ENCODE results near the gene WDR70. TPM values are rescaled to one million over a fixed set of nuclear protein-coding genes. Genes with fewer than 3 reads are reported as not detected.

The WDR70 gene
- total RNA-seq, 2 donors from 2014 or later, result 34.2 to 36.1 TPM

- no peak overlapping the region for H3K4me3 Mint-ChIP-seq
- H3K9me3 Mint-ChIP-seq, result no peaks in the 10 kb centered on the region
- Histone ChIP-seq H3K27me3 (ENCODE audit: control insufficient read depth, insufficient read depth, low read length, poor library complexity, severe bottlenecking) (no peaks in the 10 kb centered on the region), H3K4me3 (ENCODE audit: low read length) (no peak overlapping the region), H3K9ac (ENCODE audit: extremely low read depth, low read length, poor library complexity, severe bottlenecking) (no peak overlapping the region), H3K9me3 (ENCODE audit: control insufficient read depth, low read length) (no peaks in the 10 kb centered on the region), H3K27ac (ENCODE audit: low read depth, low read length) (no peak overlapping the region), H3K4me1 (ENCODE audit: control insufficient read depth, insufficient read depth, low read length) (no peaks in the 10 kb centered on the region), H3K36me3 (ENCODE audit: control insufficient read depth, insufficient read depth, low read length) (peaks cover 3% of the 10 kb centered on the region)
- H3K27me3 Mint-ChIP-seq (ENCODE audit: insufficient read depth), result no peaks in the 10 kb centered on the region
- peaks cover 21% of the 10 kb centered on the region for H3K36me3 Mint-ChIP-seq (ENCODE audit: low read depth)
- DNase-seq, result no peak
- no peaks in the 10 kb centered on the region for H3K4me1 Mint-ChIP-seq
- no peak for TF ChIP-seq CTCF (conservative IDR thresholded peaks at IDR 0.05)
- WGBS, 2 experiments (ENCODE audit: insufficient coverage in 1 of 2, insufficient read length in 1 of 2), result no CpG with 5 or more reads among the region's 1 CpG
- H3K27ac Mint-ChIP-seq, result no peak overlapping the region
These were observed 48.9 kb downstream of the WDR70 start for GRCh38 chr5:37428044-37428443.

- Histone ChIP-seq H3K27ac (ENCODE audit: low read depth, low read length) (no peak overlapping the region), H3K9ac (ENCODE audit: extremely low read depth, low read length, poor library complexity, severe bottlenecking) (no peak overlapping the region), H3K27me3 (ENCODE audit: control insufficient read depth, insufficient read depth, low read length, poor library complexity, severe bottlenecking) (no peaks in the 10 kb centered on the region), H3K9me3 (ENCODE audit: control insufficient read depth, low read length) (no peaks in the 10 kb centered on the region), H3K4me3 (ENCODE audit: low read length) (no peak overlapping the region), H3K36me3 (ENCODE audit: control insufficient read depth, insufficient read depth, low read length) (peaks cover 6% of the 10 kb centered on the region), H3K4me1 (ENCODE audit: control insufficient read depth, insufficient read depth, low read length) (no peaks in the 10 kb centered on the region)
- Mint-ChIP-seq H3K27me3 (ENCODE audit: insufficient read depth) (no peaks in the 10 kb centered on the region), H3K9me3 (no peaks in the 10 kb centered on the region), H3K27ac (no peak overlapping the region), H3K36me3 (ENCODE audit: low read depth) (peaks cover 7% of the 10 kb centered on the region), H3K4me1 (no peaks in the 10 kb centered on the region), H3K4me3 (no peak overlapping the region)
- no peak for TF ChIP-seq CTCF (conservative IDR thresholded peaks at IDR 0.05)
- no peak for DNase-seq
These were observed 56.1 kb downstream of the WDR70 start for GRCh38 chr5:37435261-37435660.

- Mint-ChIP-seq H3K27ac (no peak overlapping the region), H3K36me3 (ENCODE audit: low read depth) (peaks cover 7% of the 10 kb centered on the region), H3K4me3 (no peak overlapping the region), H3K4me1 (no peaks in the 10 kb centered on the region), H3K9me3 (no peaks in the 10 kb centered on the region), H3K27me3 (ENCODE audit: insufficient read depth) (no peaks in the 10 kb centered on the region)
- Histone ChIP-seq H3K9ac (ENCODE audit: extremely low read depth, low read length, poor library complexity, severe bottlenecking) (no peak overlapping the region), H3K27me3 (ENCODE audit: control insufficient read depth, insufficient read depth, low read length, poor library complexity, severe bottlenecking) (no peaks in the 10 kb centered on the region), H3K36me3 (ENCODE audit: control insufficient read depth, insufficient read depth, low read length) (peaks cover 6% of the 10 kb centered on the region), H3K9me3 (ENCODE audit: control insufficient read depth, low read length) (no peaks in the 10 kb centered on the region), H3K4me1 (ENCODE audit: control insufficient read depth, insufficient read depth, low read length) (no peaks in the 10 kb centered on the region), H3K4me3 (ENCODE audit: low read length) (no peak overlapping the region), H3K27ac (ENCODE audit: low read depth, low read length) (no peak overlapping the region)
- WGBS, 2 experiments (ENCODE audit: insufficient coverage in 1 of 2, insufficient read length in 1 of 2), result 91 to 93% methylated on average over 3 of the region's 3 CpGs
- no peak for DNase-seq
- TF ChIP-seq CTCF (conservative IDR thresholded peaks at IDR 0.05), result no peak
These were observed 57.2 kb downstream of the WDR70 start for GRCh38 chr5:37436146-37436934.
